Dendritic cell treated with granulocyte-macrophage colony-stimulating factor and Interleukin-4, amounts not matched to agents 40 ng/mL and 50 ng/mL, for 4 days (primary cell): ENCODE data around the gene SHROOM4.

ENCODE experiments used
- H3K27ac Mint-ChIP-seq: one replicate; pipeline ENCODE4 v1.8.0; 2022; ENCODE audit warnings: mild to moderate bottlenecking, mixed read lengths
- H3K27me3 Mint-ChIP-seq: one replicate; pipeline ENCODE4 v1.8.0; 2022; ENCODE audit warnings: mild to moderate bottlenecking, mixed read lengths
- H3K36me3 Mint-ChIP-seq: one replicate; pipeline ENCODE4 v1.8.0; 2022; ENCODE audit warnings: low read depth, mixed read lengths
- H3K4me1 Mint-ChIP-seq: one replicate; pipeline ENCODE4 v1.8.0; 2022; ENCODE audit warnings: low read depth, mixed read lengths
- H3K4me3 Mint-ChIP-seq: one replicate; pipeline ENCODE4 v1.8.0; 2022; ENCODE audit warnings: mild to moderate bottlenecking, moderate library complexity, mixed read lengths
- H3K9me3 Mint-ChIP-seq: one replicate; pipeline ENCODE4 v1.8.0; 2022; ENCODE audit warnings: mixed read lengths
- intact Hi-C: fragments of 100-400 bp; cut with micrococcal nuclease; formaldehyde crosslinking; loops from one replicate; pipeline ENCODE4 v1.15.0; 2022

The SHROOM4 gene

DNA sequence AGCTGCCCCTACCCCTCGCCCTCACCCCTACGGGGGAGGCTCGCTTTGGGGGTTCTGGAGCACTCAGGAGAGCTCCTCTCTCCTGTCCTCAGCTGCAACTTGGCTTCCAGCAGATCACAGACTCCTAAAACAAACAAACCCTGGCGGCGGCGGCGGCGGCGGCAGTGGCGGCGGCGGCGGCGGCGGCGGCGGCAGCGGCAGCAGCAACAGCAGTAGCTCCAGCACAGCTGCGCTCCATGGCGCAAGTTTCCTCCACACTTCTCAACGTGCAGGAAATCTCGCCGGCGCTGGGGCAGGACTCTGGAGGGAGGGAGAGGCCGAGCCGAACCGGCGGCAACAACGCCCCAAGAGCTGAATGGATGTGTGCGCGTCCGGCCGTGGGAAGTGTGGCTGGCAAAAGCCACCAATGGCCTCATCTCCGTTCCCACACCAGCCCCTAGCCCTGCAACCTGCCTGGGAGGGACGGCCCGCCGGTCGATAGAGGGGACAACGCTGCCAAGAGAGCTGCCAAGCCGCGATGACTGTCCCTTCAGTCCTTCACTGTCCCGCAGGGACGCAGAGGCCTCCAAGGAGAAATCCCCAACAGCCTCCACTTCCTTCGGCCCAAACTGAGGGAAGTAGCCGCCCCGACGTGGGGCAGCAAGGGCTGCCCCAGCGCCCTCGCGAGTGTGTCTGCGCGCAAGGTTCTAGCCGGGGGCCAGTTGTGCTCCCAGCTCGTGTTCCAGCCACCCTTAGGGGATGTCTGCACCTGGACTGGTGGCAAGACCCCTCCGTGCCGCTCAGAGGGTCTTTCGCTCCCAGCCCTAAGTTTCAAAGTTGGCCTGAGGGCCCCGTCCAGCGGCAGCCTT is 775 bp downstream of the SHROOM4 start:
- Mint-ChIP-seq H3K27ac (no peak overlapping the region), H3K4me1 (peaks cover 19% of the 10 kb centered on the region), H3K27me3 (peaks cover 23% of the 10 kb centered on the region), H3K9me3 (no peaks in the 10 kb centered on the region), H3K4me3 (peak overlapping the region; percentile 77), H3K36me3 (no peaks in the 10 kb centered on the region)
- intact Hi-C loops, result no loop called here

DNA sequence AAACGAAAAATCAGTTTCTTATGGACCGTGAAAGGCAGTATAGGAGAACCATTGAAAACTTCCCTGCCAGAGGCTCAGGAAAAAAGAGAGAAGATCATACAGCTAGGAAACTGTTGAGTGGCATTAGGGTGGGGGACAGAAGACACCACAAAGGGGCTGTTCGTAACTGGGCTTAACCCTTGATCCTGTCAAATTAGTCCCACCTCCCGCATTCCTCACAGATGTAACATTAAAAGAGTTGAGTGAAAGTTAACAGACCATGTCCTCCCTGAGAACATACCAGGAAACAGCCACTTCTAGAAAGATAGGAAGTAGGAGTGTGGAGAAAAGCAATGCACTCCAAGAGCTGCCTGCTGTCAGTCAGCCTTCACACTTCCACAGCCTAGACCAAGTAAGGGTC is 8.7 kb downstream of the SHROOM4 start:
- H3K4me3 Mint-ChIP-seq, result no peak overlapping the region
- no peak overlapping the region for H3K27ac Mint-ChIP-seq
- intact Hi-C loops, result no loop called here
- H3K4me1 Mint-ChIP-seq, result no peaks in the 10 kb centered on the region
- H3K9me3 Mint-ChIP-seq, result no peaks in the 10 kb centered on the region
- no peaks in the 10 kb centered on the region for H3K27me3 Mint-ChIP-seq
- no peaks in the 10 kb centered on the region for H3K36me3 Mint-ChIP-seq

DNA sequence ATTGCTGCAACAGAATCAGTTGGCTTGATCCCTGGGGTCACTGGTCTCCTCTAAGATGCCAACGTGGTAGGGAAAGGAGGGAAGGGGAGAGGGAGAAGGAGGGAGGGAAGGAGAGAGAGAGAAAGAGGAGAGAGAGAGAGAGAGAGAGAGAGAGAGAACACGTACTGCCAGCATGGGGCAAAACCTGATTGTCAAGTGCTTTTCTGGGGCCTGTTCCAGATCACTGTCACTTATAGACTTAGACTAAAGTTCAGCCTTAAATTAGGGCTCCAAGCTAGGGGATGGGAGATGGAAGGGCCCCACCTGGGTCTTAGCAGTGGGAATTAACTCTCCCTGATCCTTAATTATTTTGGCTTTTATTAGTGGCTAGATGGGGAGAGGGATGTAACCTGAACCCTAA is 12.9 kb downstream of the SHROOM4 start:
- intact Hi-C loops, result no loop called here
- H3K36me3 Mint-ChIP-seq, result no peaks in the 10 kb centered on the region
- no peak overlapping the region for H3K4me3 Mint-ChIP-seq
- H3K27ac Mint-ChIP-seq, result no peak overlapping the region
- no peaks in the 10 kb centered on the region for H3K27me3 Mint-ChIP-seq
- H3K4me1 Mint-ChIP-seq, result no peaks in the 10 kb centered on the region
- H3K9me3 Mint-ChIP-seq, result no peaks in the 10 kb centered on the region

DNA sequence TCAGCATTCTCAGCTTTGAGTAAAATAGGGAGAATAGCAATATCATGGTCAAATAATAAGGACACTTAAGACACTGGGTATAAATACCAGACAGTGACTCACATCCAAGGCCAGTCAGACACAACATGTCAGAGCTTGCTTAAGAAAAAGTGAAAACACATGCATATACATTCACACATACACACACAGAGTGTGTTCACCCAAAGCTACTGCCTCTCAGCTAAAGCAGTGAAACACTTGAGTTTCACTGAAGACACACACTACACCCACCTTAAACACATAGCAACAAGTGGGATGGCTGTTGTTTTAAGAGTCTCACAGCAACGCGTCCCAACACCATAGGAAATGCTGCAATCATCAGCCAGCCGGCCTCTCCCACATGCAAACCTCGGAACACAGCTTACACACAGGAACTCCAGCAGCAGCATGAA is 14.4 kb downstream of the SHROOM4 start:
- no peaks in the 10 kb centered on the region for H3K27me3 Mint-ChIP-seq

DNA sequence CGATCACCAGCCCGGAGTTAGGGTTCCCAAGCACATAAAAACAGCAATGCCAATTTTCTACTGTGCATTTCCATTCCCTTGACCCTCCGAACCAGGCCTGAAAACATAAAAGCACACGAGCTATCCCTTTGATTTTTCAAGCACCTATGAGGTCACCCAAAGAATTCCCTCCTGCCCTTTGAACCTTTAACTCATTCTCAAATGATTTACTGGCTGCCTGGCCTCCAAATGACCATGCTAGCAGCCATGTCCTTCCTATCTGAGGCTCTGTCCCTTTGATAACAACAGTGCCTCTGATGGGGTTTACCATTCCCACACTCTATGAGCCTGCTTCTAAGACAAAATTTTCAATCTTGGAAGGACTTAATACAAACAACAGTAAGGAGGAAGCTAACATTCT is 15.2 kb downstream of the SHROOM4 start:
- Mint-ChIP-seq H3K9me3 (no peaks in the 10 kb centered on the region), H3K4me1 (no peaks in the 10 kb centered on the region), H3K27me3 (no peaks in the 10 kb centered on the region), H3K36me3 (no peaks in the 10 kb centered on the region), H3K4me3 (no peak overlapping the region), H3K27ac (no peak overlapping the region)
- intact Hi-C loops, result no loop called here

More for the DNA sequence above, 14.4 kb downstream of the SHROOM4 start:
- Mint-ChIP-seq H3K9me3 (no peaks in the 10 kb centered on the region), H3K27ac (no peak overlapping the region), H3K4me1 (no peaks in the 10 kb centered on the region), H3K4me3 (no peak overlapping the region), H3K36me3 (no peaks in the 10 kb centered on the region)
- intact Hi-C loops, result no loop called here

DNA sequence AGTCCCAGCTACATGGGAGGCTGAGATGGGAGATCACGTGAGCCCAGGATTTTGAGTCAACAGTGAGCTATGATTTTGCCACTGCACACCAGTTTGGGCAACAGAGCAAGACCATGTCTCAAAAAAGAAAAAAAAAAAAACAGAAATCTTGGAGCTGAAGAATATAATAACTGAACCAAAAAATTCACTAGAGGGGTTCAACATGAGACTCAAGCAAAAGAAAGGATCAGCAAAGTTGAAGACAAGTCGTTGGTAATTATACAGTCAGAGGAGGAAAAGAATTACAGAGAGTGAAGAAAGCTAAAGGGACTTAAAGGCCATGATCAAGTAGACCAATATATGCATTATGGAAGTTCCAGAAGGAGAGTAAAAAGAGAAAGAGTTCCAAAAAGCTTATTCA is 26.9 kb downstream of the SHROOM4 start:
- no peaks in the 10 kb centered on the region for H3K36me3 Mint-ChIP-seq
- peaks cover 11% of the 10 kb centered on the region for H3K9me3 Mint-ChIP-seq
- no peak overlapping the region for H3K4me3 Mint-ChIP-seq
- no peaks in the 10 kb centered on the region for H3K4me1 Mint-ChIP-seq
- no peaks in the 10 kb centered on the region for H3K27me3 Mint-ChIP-seq
- H3K27ac Mint-ChIP-seq, result no peak overlapping the region
- intact Hi-C loops, result no loop called here

DNA sequence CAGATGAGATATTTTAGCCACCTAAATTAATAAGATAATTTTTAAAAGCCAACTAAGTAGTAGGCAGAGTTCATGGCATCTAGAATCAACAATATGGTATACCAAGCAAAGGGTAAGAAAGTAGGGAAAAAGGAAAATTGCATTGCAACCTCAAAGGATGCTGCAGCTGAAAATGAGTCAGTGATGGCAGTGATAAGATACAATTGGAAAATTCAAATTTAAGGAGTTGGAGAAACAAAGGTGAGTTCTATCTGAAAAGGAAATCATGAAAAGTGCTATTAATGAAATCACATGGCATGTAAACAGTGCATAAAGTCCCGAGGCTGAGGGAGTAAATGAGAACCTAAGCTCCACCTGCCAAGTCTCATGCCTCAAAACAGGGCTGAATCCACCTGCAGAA is 33.9 kb downstream of the SHROOM4 start:
- Mint-ChIP-seq H3K27me3 (no peaks in the 10 kb centered on the region), H3K27ac (no peak overlapping the region), H3K36me3 (no peaks in the 10 kb centered on the region), H3K4me3 (no peak overlapping the region), H3K4me1 (no peaks in the 10 kb centered on the region), H3K9me3 (no peaks in the 10 kb centered on the region)
- intact Hi-C loops, result no loop called here

DNA sequence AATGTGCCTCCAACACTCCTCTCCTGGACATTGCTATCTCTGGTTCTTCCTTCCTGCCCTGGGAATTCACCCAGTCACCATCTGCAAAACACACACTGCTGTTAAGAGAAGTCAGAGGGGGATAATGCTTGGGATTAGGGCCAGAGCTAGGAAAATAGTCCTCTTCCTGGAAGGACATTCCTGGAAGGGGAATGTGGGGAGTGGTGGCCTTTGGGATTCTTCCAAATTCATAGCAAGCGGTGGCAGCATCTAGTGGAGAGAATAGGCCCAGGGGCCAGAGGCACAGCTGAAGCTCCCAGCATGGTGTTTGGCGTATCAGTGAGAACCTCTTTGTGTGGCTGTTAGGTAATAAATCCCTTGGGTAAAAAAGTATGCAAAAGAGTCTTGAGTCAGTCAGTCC is 34.3 kb downstream of the SHROOM4 start:
- intact Hi-C loops, result no loop called here
- H3K4me1 Mint-ChIP-seq, result no peaks in the 10 kb centered on the region
- no peaks in the 10 kb centered on the region for H3K36me3 Mint-ChIP-seq
- H3K9me3 Mint-ChIP-seq, result no peaks in the 10 kb centered on the region
- no peak overlapping the region for H3K4me3 Mint-ChIP-seq
- no peaks in the 10 kb centered on the region for H3K27me3 Mint-ChIP-seq
- H3K27ac Mint-ChIP-seq, result no peak overlapping the region

DNA sequence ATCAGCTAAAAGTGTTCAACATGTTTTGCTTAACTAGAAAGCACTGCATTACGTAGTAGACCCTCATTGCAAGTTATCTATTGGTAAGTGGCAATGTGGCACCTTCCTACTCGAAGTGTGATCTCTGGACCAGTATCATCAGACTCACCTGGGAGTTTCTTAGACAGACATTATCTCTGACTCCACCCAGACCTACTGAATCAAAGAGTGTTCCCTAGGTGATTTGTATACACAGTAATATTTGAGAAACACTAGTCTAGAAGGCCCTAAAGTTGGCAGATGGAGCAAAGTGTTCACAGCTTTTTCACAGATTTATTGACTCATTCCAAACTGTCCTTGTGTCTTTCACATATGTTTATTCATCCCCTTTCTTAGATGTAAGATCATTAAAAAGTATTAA is 35.7 kb downstream of the SHROOM4 start:
- intact Hi-C loops, result no loop called here
- H3K4me3 Mint-ChIP-seq, result no peak overlapping the region
- no peaks in the 10 kb centered on the region for H3K36me3 Mint-ChIP-seq
- H3K4me1 Mint-ChIP-seq, result no peaks in the 10 kb centered on the region
- no peaks in the 10 kb centered on the region for H3K9me3 Mint-ChIP-seq
- no peaks in the 10 kb centered on the region for H3K27me3 Mint-ChIP-seq
- no peak overlapping the region for H3K27ac Mint-ChIP-seq

DNA sequence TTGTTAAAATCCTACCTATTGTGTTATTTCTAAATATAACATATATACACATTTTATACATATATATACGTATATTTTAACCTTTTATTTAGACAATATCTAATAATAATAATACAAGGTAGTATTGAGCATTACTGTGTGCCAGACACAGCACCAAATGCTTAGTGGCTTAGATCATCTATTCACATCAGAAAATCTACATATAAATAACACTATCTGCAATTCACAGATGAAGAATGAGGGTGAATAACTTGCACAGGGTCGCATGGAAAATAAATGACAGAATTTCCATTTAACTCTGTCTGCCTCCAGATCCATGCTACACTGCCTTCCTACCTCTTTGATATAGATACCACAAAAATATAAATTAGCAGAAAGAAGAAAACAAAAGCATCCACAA is 37.7 kb downstream of the SHROOM4 start:
- Mint-ChIP-seq H3K4me3 (no peak overlapping the region), H3K4me1 (no peaks in the 10 kb centered on the region), H3K36me3 (no peaks in the 10 kb centered on the region), H3K27ac (no peak overlapping the region), H3K9me3 (no peaks in the 10 kb centered on the region), H3K27me3 (no peaks in the 10 kb centered on the region)
- intact Hi-C loops, result no loop called here

DNA sequence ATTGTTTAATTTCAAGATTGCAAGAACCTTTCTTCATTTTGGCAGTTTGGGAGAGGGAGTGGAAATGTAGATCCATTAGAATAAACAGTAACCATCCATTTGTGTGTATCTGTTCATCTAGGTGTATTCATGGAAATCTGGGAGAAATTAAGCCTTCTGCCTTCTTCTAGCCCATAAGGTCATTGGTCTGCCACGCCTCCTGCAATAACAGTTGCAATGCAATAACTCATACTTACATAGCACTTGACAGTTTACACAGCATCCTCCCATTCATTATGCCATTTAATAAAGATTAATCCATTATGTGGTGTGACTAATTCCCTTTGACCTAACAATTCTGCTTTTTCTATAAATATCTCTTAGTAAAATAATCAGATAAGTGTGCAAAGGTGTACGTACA is 42.6 kb downstream of the SHROOM4 start:
- Mint-ChIP-seq H3K27ac (no peak overlapping the region), H3K9me3 (no peaks in the 10 kb centered on the region), H3K27me3 (no peaks in the 10 kb centered on the region), H3K36me3 (no peaks in the 10 kb centered on the region), H3K4me1 (no peaks in the 10 kb centered on the region), H3K4me3 (no peak overlapping the region)
- intact Hi-C loops, result no loop called here

DNA sequence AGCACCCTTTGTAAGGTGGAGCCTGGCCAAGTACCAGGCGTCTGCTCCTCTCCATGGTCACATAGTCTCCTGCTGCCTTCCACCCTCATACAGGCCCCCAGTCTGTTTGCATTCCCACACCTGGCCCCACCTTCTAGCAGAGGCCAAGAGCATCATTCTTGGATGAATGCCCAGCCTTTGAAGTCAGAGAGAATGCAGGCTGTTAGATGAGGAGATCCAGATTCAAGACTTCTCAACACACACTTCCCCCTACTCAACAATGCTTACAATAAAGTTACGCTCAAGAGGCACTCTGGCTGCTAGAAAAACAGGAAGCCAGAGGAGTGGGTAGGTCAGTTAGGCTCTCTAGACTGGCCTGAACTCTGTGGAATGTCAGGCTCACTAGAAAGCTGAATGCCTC is 43.3 kb downstream of the SHROOM4 start:
- Mint-ChIP-seq H3K4me1 (no peaks in the 10 kb centered on the region), H3K4me3 (no peak overlapping the region)

DNA sequence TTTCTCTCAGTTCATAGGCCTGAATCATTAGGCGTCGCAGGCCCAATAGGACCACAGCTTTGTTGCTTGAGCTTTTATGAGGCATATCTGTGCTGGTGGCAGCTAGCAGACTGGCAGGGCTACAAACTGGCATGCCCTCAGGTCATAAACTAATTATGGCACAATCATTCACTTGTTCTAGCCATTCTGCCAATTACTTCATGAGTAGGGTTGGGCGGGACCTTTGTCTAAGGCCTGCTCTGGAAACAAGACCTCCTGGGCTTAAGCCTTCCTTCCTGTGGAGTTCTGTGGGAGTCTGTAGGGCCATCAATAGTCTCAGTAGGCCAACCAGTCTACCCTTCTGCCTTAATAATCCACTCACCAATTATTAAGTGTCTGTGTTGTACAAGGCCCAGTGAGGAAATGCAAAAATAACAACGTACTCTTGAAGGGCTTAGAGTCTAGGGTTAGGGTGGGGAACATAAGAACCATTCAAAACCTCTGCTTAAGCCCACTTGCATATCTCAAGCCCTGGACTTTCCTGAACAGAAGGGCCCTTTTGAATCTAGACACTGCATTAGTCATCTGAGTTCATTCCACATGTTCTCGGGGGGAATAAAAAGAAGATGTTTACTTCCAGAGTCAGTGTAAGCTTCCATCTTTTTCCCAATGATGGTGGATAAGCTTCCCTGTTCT is 44.5 kb downstream of the SHROOM4 start:
- Mint-ChIP-seq H3K4me1 (no peaks in the 10 kb centered on the region), H3K4me3 (no peak overlapping the region), H3K27ac (no peak overlapping the region), H3K36me3 (no peaks in the 10 kb centered on the region), H3K27me3 (no peaks in the 10 kb centered on the region), H3K9me3 (no peaks in the 10 kb centered on the region)
- intact Hi-C loops, result no loop called here

More for the DNA sequence above, 43.3 kb downstream of the SHROOM4 start:
- H3K36me3 Mint-ChIP-seq, result no peaks in the 10 kb centered on the region
- H3K27ac Mint-ChIP-seq, result no peak overlapping the region
- intact Hi-C loops, result no loop called here
- H3K9me3 Mint-ChIP-seq, result no peaks in the 10 kb centered on the region
- no peaks in the 10 kb centered on the region for H3K27me3 Mint-ChIP-seq

DNA sequence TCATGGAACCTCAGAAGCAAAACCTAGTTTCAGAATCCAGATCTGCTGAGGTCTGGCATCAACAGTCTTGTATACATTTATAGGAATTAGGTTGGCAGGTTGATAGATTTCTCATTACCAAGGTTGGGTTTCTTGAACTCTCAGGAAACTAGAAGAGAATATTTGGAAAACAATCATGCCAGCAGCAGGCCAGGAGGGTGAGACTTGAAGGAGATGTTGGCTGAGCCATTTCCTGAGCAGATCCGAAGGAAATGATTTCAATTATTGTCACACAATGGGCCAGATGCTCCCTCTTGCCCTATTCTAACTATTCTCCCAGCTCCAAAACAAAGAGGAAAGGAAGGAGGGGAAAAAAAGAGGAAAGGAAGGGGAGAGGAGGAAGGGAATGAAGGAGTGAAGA is 45.2 kb downstream of the SHROOM4 start:
- Mint-ChIP-seq H3K4me1 (no peaks in the 10 kb centered on the region), H3K36me3 (no peaks in the 10 kb centered on the region), H3K27me3 (no peaks in the 10 kb centered on the region), H3K4me3 (no peak overlapping the region), H3K9me3 (no peaks in the 10 kb centered on the region), H3K27ac (no peak overlapping the region)
- intact Hi-C loops, result no loop called here

DNA sequence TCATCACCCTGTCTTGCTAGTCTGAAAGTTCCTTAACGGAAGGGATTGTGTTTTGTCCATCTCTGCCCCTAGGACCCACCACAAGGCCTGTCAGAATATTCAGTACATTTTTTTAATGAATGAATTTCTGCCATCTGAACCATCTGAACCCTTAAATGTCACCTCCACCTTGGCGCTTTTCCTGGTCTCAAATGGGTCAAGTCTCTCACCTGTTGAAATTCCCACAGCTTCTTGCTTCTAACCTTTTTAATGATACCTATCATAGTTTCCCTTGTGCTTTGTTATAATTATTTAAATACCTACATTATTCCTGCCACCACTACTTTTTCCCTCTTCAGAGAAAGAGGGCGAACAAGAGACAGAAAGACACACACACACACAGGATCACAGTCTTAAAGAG is 48.0 kb downstream of the SHROOM4 start:
- Mint-ChIP-seq H3K27me3 (no peaks in the 10 kb centered on the region), H3K4me3 (no peak overlapping the region), H3K9me3 (no peaks in the 10 kb centered on the region), H3K27ac (no peak overlapping the region), H3K36me3 (no peaks in the 10 kb centered on the region), H3K4me1 (no peaks in the 10 kb centered on the region)
- intact Hi-C loops, result no loop called here
